HG03103 (cell line): ENCODE results near the gene MOB2.

Experiments used
- ATAC-seq: cut with Tn5 transposase; IDR thresholded peaks from one replicate; pipeline ENCODE4 v1.9.1; 2021; ENCODE audit warnings: low read depth; ENCODE audit not compliant: unreplicated experiment

Gene MOB2

DNA sequence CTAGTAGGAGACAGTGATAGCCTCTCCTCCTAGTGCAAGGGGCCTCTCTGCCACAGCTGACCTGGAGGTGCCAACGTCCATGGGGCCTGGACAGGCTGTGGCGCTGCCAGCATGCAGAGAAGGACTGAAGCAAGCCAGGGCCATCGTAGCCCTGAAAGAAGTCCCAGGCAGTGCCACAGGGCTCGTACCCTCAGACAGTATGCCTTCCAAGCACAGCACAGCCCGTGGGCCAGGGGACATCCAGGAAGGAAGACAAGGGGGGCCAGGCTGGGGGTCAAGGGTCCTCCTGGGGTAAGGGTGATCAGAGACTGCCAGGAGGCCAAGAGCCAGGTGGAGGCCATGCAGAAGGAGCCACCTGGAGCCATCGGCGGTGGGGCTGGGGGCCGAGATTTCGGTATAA is 20.4 kb upstream of the MOB2 start:
- no peak for ATAC-seq

- ATAC-seq: no peak
Measured at GRCh38 chr11:1505480-1505879, 18.9 kb upstream of the MOB2 start.

- ATAC-seq: no peak
Measured at GRCh38 chr11:1504581-1505290, 18.2 kb upstream of the MOB2 start.

GRCh38 chr11:1504138-1504537 is 17.6 kb upstream of the MOB2 start:
- no peak for ATAC-seq

DNA sequence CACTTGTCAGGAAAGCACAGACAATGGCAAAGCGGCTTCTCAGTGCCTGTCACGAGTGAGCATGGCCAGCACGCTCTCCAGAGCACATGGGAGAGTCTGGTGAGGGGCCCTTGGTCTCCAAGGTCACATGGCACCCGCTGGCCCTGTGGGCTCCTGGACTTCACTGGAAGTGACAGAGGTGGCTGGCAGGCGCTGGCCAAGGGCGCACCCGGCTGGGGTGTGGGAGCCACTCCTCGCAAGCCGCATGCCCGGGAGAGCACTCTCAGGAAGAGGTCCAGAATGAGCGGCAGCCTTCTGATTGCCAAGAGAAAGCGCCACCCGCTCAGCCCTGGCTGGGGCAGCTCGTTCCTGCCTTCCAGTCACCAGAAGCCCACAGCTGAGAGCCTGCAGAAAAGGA is 17.1 kb upstream of the MOB2 start:
- ATAC-seq: no peak

DNA sequence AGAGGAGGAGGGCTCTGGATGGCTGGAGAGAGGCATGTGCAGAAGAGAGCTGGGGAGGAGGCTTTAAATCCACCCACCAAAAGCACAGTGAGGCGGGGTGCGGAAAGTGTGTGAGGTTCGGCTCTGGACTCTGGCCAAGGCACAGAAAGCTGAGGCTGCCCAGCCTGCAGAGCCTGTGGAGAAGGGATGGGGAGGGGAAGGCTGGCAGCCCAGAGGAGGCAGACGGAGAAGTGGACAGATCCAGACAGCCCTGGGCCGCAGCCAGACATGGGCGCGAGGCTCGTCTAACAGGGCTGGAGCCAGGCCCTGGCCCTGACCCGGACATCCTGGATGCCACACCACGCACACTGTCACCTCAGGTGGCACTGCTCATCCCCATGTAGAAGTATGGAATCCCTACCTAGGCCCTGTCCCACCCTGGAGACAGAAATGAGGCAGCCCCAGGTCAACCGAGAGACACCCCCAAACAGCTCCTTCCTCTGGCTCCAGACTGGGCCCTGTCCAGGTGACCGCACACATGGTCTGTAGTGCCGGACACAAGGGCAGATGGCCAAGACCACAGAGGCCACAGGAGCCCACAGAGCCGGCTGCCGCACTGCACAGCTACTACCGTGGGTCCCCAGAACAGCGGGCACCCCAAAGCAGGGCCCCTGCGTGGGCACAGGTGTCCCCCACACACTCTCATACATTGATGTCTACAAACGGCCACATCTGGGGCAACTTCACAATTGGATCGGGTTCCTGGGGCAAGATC is 16.6 kb upstream of the MOB2 start:
- ATAC-seq: no peak

DNA sequence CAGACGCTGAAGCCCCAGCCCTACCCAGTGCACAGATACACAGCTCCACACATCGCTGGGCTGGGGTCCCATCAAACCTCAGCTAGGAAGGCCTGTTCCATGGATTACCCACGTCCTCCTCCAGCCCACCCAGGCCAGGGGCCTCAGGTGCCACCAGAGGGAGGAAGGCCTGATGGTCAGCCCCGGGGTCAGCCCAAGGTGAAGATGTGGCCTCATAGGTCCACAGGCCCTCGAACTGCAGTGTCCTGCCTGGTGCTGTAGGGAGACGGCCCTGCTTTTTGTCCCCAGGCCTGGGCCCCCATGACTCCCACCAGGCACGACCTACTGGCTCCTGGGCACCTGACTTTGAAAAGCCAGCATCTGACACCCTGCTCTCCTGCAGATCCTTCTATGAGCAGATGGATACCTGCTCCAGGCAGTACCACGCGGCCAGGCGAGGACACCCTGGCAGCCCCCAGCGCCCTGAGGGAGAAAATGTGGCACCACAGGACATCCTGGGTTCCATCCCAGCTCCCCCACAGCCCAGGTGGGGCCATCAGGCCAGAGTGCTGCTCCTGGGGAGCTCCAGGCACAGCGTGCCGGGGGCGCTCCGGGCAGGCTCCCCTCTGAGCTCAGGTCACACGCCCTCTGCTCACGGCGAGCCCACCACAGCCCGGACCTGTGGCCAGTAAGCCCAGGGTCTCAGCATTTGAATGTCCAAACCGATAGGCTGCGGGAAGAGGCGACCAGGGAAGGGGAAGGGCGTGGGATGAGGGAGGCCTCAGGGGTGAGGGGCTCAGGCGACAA is 15.8 kb upstream of the MOB2 start:
- ATAC-seq: no peak

GRCh38 chr11:1501421-1502167 is 15.0 kb upstream of the MOB2 start:
- ATAC-seq: no peak

DNA sequence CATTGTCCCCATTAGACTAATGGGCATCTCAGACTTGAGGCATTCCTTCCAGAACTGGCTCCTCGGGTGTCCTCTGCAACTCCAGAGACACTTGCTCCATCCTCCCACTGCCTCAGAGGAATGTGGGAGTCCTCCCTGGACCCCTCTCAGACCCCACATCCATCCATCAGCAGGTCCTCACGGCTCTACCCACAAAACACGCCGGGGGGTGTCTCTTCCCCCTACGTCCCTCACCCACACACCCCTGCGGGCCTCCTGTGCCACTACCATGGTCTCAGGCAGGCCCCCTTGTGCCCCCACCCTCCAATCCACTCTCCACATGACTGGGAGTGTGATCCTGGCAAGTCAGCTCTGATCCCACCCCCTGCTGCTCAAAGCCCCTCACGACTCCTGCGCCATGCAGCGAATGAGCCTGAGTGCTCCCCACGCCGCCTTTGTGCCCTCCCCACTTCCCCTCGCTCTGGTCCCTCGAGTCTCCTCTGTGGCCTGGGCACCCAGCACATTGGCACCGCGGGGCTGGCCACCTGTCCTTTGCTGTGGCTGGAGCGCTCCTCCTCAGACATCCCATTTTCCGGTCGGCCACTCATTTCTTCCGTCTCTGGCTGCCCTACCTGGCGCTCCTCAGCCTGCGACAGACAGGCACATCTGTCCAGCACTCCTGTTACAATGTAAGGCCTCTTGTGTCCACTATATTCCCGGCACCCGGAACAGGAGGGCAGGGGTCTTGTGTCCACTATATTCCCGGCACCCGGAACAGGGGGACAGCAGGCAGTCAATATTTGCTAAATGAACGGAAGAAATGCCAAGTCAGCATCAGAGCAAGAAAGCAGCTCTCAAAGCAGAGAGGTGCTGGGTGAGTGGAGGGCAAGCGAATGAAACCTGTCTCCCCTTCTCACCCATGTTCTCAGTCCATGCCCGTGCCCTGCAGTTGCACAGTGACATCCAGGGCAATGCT is 14.2 kb upstream of the MOB2 start:
- ATAC-seq: no peak

DNA sequence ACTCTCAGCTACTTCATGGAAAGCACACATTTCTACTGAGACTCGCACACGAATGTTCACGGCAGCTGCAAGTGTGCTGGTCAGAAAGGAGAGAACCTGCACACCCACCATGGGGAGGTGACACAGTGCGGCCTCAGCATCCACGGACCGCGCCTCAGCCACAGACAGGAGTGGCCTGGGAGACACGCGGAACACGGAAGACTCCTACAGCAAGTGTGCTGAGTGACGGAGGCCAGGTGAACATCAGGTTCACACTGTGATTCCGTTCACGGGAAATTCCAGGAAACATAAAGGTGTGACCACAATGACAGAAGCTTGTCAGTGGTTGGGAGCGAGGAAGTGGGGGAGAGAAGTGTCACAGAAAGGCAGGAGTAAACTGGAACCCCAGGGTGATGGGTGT is 13.3 kb upstream of the MOB2 start:
- ATAC-seq: no peak

DNA sequence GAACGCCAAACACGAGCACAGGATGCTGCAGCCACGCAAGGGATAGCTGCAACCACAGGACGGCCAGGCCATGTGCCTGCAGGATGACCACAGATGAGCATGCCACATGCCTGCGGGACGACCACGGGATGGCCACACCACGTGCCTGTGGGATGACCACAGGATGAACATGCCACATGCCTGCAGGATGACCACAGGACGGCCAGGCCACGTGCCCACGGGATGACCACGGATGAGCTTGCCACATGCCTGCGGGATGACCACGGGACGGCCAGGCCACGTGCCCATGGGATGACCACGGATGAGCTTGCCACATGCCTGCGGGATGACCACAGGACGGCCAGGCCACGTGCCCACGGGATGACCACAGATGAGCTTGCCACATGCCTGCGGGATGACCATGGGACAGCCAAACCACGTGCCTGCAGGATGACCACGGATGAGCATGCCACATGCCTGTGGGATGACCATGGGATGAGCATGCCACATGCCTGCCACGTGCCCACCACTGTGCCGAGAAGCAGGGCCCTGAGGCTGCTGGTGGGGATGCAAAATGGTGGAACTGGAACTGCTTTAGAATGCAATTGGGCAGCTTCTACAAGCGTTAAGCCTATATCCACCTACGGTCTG is 12.8 kb upstream of the MOB2 start:
- no peak for ATAC-seq

- ATAC-seq: no peak
Measured at GRCh38 chr11:1498262-1498661, 11.7 kb upstream of the MOB2 start.

GRCh38 chr11:1497600-1497999 is 11.0 kb upstream of the MOB2 start:
- ATAC-seq: no peak

DNA sequence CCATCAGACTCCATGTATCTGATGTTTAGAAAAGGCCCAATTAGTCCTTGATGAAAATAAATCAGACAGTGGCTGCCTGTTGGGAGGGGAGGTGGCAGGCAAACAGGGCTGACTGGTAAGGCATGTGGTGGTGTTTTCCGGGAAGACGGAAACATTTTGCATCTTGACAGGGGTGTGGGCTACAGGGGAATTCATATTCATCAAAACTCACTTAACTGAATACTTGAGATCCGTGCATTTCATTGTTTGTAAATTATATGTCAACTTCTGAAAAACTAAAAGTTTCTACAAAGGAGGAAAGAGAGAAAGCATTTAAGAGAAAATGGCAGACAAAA is 10.1 kb upstream of the MOB2 start:
- ATAC-seq: no peak

DNA sequence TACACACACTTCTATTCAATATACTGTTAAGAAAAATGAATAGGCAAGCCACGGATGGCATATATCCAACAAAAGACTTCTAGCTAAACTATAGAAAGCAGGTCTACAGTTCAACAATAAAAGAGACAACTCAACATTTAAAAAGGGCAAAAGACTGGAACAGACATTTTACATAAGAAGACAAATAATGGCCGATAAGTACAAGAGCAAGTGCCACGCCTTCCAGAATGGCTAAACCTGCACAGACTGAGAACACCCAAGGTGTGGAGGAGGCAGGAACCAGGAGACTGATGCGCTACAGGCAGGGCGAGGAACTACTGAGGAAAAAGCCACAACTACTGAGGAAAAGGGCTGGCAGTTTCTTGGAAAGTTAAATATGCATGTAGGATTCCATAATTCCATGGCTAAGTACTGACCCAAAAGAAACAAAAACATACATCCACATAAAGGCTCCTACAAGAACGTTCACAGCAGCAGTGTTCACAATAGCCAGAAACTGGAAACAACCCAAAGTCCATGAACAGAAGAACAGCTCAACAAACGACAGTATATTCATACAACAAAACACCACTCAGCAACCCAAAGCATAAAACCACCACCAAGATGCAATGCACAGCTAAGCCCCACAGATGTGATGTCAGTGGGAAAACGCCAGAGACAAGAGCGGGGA is 9.6 kb upstream of the MOB2 start:
- no peak for ATAC-seq

DNA sequence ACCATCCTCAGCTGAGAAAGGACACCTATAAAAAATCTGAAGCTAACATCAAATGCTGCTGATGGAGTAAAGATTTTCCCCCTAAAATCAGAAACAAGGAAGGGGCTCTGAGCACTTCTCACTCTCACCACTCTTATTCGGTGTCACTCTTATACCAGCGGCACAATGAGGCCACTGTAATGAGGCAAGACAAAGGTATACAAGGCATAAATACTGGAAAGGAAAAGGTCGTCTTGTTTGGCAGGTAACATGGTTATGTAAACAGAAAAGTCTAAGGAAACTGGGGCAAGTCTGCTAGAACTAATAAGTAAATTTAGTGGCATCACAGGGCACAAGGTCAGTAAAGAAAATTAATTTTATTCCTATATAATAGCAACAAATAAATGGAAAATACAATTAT is 8.1 kb upstream of the MOB2 start:
- no peak for ATAC-seq

GRCh38 chr11:1493650-1494244 is 7.2 kb upstream of the MOB2 start:
- no peak for ATAC-seq

GRCh38 chr11:1491379-1491778 is 4.8 kb upstream of the MOB2 start:
- ATAC-seq: no peak

DNA sequence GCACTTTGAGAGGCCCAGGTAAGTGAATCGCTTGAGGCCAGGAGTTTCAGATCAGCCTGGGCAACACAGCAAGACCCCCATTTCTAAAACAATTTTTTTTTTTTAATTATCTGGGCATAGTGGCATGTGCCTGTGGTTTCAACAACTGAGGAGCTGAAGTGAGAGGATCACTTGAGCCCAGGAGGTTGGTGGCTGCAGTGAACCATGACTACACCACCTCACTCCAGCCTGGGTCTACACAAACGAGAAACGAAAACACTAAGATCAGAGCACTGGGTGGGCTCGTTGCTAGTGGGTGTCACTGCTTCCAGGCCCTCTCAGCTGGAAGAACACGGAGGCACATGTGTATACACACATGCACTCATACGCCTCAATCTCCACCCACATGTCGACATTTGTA is 4.1 kb upstream of the MOB2 start:
- no peak for ATAC-seq
